ENCODE data around the gene GDPD5.

Gene GDPD5

DNA sequence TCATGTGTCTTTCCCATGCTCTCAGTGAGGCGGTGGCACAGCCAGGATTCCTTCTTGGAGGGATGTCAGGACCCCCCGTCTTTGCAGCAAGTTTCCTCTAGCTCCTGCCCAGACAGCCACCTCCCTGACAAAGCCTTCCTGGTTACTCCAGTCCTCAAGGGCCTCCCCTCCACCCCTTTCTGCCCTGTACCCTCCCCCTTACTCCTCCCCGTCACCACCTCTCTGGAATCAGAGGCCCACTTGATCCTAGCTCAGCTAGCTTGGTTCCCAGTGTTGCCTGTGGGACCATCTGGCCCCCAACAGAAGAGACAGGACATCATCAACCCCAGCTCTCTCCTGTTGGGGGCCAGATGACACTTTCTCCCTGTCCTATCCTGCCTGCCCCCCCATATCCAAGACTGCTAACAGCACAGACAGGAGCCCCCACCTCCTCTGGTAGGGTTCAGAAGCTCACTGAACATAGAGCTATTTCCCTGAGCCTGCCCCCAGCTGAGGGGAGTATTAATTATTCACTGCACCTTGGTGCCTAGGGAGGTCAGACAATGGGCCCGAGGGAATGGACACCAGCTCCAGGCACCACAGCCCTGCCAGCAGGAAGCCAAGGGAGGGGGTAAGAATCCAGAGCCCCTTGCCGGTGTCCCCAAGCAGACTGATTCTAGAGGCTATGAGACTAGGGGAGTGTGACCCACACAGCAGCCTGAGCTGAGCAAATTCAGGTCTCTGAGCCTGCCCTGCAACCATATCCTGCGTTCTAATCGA lies 3.3 kb downstream of the GDPD5 start:
- no peak for DNase-seq
- intact Hi-C loops (cut with DNase I) = no loop called here

DNA sequence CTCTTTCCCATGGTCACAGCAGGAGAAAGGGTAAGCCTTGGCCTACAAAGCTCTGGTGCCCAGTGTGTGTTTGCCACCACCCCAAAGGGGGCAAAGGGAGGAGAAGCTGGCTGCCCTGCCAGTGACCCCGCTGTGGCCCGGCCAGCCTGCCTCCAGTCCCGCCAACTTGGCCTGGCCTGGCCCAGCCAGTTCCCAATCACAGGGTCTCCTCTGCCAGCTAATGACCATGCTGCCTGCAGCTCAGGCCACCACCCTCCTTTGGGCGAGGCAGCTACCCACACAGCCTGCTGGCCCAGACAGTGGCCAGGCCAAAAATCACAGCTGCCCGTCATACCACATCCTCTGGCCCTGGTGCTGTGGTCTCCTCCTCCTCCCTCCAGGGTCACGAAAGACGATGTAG lies 5.1 kb downstream of the GDPD5 start:
- DNase-seq = peak in 14 of 42 donors; percentile 7 to 62 (median 36)
- intact Hi-C loops (cut with DNase I) = no loop called here

DNA sequence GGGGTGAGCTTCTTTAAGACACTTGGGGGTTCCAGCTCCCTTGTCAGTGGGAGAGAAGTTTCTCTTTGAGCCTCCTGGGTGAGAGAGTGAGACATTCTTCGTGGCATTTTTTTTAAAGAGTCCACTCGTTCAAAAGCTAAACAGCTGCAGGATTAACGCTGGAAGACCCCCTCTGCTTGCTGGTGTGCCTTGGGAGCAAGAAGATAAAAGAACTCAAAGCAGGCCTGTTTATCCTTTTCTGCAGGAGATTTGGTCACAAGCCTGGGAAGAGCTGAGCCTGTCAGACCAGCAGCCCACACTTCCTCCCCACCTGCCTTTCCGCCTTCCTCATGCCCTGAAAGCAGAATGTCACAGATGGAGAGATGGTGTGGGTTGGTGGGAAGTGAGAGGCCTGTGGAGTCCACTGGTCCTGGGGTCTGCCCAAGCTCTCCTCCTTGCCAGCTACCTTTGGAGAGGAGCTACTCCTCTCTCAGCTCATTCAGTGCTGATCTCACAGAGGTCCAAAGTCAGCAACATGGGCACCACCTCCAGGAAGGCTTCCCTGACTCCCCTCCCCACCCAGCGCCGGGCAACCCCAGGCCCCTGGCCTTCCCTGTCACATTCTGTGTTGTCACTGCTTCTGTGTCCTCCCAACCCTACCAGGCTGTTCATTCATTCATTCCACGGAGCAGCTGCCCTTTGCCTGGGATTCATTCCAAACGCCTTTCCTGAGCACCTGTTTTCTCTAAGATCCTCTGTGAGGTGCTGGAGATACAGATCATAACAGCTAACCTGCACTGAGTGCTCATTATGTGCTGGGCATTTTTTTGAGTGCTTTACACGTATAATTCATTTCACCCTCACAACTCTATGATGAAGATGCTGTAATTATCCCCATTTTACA lies 6.7 kb downstream of the GDPD5 start:
- no peak for DNase-seq

DNA sequence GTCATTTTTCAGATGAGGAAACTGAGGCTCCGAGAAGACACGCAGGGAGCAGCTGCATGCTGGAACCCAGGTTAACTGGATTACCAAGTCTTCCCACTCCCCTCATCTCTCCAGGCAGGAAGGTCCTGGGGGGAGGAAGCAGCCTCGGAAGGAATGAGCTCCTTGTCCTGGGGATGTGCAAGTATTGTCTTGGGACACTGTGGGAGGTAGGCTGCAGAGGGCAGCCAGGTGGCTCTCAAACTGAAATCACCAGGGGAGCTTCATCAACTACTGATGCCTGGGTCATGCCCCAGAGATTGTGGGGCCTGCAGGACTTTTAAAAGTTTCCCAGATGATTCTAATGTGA lies 7.6 kb downstream of the GDPD5 start:
- intact Hi-C loops (cut with DNase I) = no loop called here
- DNase-seq = no peak

More for the DNA sequence above, 6.7 kb downstream of the GDPD5 start:
- intact Hi-C loops (cut with DNase I) = no loop called here

DNA sequence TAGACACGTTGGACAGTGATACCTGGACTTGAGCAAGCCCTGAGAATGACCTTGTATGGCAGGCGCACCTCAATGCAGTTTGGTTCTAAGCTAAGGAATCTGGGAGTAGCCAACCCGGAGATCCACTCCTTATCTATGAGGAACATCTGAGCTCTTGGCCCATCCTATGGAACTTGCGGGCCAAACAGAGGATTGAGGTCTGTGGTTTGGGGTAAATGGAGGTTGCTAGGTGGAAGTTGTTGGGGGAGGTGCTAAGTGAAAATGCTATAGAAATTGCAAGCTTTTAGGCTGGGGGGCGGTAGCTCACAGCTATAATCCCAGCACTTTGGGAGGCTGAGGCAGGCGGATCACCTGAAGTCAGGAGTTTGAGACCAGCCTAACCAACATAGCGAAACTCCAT lies 8.9 kb downstream of the GDPD5 start:
- intact Hi-C loops (cut with DNase I) = no loop called here

DNA sequence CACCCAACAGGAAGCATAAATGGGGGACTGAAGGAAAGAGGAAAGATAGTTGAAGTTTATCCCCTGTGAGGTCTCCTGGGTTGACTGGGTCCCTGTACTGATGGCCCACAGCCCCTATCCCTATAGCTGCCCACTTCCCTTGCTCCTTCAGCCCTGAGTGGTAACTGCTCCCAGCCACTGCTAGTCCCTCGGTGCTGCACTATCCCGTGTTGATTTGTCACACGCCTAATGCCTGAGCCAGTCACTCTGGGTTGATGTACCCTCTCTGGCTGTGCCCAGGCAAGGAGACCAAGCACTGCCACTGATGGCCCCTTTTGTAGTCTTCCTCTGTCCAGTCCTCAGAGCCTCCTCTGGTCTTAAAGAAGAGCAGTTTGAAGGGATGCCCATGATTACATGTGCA lies 9.6 kb downstream of the GDPD5 start:
- intact Hi-C loops (cut with DNase I) = no loop called here
- no peak for DNase-seq

More for the DNA sequence above, 8.9 kb downstream of the GDPD5 start:
- DNase-seq = no peak

DNA sequence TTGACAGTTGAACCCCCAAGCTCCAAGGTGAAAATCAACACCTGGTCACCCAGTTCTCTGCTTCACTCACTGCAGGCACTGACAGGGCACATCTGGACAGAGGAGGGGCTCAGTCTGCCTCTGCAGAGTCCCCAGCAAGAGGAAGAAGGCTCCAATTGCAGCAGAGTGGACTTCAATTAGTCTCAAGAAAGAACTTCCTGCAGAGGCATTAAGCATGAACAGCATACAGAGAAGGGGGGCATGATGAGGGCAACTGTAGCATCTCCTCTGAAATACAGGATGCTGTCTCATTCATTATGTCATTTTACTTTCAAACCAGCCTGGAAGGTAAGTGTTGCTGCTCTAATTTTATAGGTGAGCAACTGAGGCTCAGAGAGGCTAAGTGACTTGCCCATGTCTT lies 11.1 kb downstream of the GDPD5 start:
- no peak for DNase-seq
- intact Hi-C loops (cut with DNase I) = no loop called here

DNA sequence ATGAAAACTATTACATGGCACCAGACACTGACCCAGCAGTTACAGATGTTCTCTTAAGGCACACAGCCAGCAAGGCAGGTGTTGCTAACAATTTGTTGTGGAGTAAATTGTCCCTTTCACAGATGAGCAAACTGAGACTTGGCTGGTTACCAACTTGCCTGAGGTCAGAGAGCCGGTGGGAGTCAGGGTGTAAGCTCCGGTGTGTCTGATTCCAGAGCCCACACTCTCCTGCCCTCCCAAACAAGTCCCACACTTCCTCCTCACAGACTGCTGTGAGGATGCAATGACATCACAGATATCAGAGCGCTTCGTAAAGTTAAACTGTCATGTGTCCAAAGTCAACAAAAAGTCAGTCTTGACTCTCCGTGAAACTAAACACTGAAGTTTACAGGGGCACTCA lies 12.5 kb downstream of the GDPD5 start:
- no peak for DNase-seq
- intact Hi-C loops (cut with DNase I) = no loop called here

DNA sequence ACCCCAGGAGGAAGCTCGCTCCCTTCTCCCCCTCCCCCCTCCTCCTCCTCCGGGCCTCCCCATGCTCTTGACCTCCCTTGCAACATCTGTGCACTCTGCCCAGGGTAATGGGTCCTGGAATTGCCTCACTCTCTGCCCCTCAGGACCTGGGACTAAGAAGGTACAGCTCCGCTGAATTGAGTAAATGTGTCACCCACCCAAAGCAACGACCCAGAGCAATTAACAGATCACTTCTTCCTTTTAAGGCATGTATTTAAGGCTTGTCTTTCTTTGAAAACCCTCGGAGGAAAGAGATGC lies 15.1 kb downstream of the GDPD5 start:
- intact Hi-C loops (cut with DNase I) = no loop called here
- no peak for DNase-seq

DNA sequence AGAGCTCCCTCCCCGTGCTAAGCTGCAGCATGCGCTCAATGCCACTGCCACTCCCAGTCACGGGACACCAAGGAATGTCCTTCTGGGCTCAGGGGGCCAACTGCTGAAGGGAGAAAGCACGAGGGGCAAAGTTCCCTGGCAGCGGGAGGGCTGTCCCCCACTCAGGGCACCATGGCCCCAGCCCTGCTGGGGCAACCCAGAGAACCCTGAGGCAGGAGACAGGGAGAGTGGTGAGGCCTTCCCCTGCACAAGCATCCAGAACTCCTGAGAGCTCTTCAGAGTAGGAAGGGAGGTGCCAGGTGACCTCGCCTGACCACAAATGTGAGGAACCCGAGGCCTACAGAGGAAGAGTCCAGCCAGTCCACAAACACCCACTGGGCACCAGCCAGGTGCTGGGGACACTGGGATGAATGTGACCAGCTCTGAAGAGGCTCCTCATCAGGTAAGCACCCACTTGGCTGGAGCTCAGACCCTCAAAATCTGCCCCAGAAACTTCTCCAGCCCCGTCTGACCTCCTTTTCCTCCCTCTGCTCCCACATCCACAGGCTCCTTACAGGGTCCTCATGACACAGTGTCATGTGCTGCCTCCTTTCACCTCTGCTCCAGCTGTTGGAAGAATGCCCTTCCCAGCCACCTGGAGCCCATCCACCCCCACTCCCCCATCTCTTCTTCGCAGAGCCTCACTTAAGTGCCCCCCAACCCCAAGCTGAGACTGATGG lies 15.6 kb downstream of the GDPD5 start:
- DNase-seq = no peak
- intact Hi-C loops (cut with DNase I) = no loop called here

DNA sequence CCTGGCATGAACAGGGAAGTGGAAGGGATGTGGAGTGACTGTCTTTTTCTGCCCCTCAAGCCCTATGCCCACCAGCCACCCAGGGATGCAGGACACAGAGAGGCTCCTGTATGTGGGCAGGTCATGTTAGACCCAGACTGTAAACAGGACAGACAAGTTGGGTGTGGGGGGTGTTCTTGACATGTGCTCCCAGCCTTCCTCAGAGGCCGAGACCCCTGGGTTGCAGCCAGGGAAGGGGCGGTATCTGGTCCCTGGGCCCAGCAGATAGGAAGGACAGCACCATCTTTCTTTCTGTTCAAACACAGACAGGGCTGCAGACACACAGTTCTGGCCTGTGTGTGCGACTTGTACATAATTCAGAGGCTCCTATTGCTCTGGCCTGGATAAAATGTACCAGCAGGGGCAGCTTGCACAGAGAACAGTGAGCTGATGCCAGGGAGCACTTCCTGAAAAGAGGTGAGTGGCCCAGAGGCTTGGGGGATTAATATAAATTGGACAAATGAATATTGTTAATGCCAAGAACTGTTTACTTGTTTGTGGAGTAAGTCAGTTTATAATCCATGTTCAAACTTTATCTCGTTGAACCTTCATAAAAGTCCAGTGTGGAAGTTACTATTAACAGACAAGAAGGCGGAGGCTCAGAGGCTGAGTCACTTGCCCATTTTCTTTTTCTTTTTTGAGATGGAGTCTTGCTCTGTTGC lies 16.6 kb downstream of the GDPD5 start:
- intact Hi-C loops (cut with DNase I) = no loop called here
- no peak for DNase-seq

DNA sequence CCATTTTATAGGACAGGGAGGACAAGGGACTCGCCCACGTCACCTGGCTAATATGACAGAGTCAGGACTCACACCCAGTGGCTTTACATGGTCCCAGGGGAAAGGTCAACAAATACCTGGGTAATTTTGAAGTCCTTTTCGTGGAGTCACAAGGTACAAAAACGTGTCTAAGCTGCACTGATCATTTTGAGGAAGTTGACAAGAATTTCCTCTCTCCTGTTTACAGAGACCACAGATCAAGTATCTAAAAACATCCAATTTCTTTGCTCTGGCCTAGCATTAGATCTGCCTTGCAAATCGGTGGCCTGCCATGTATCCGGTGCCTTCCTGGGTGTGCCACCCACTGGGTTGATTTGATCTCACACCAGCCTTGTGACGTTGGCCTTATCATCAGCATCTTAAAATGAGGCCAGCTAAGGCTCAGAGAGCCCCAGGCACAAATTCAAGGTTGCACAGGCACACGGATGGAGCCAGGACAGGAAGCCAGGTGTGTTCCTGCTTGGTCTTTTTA lies 17.6 kb downstream of the GDPD5 start:
- DNase-seq = no peak
- intact Hi-C loops (cut with DNase I) = no loop called here

DNA sequence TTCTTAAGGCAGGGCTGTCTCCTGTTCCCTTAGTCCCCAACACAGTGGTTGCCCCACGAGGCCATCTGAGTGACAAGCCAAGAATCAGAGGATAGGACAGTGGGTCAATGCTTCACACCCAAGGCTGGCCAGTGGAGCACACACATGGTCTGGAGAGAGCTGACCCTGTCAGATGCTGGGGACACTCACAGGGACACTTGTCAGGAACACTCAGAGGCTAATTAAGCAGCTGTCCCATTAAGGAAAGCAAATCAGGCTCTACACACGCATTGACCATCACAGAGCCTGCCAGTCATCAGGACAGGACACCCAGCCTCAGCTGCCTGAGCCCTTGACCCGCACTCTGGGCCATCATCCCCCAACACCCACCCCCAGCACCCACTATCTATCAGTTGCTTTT lies 18.2 kb downstream of the GDPD5 start:
- DNase-seq = no peak
- intact Hi-C loops (cut with DNase I) = no loop called here

DNA sequence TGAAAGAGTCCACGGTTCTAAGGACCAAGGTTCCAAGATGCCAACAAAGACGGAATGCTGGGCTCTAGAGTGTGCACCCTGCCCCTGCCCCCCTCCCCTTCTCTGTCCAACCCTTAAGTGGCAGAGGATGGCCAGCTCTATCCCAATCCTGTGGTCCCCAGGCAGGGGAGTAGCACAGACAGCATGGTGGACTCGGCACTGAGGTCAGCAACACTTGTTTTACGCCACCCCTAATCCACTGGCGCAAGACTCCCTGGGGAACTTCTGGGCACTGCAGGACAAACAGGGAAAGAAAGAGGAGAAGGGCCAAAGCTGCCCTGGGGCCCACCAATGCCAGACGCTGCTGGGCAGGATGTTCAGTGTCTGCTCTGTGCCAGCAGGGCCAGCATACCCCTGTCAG lies 18.9 kb downstream of the GDPD5 start:
- intact Hi-C loops (cut with DNase I) = no loop called here
- no peak for DNase-seq

DNA sequence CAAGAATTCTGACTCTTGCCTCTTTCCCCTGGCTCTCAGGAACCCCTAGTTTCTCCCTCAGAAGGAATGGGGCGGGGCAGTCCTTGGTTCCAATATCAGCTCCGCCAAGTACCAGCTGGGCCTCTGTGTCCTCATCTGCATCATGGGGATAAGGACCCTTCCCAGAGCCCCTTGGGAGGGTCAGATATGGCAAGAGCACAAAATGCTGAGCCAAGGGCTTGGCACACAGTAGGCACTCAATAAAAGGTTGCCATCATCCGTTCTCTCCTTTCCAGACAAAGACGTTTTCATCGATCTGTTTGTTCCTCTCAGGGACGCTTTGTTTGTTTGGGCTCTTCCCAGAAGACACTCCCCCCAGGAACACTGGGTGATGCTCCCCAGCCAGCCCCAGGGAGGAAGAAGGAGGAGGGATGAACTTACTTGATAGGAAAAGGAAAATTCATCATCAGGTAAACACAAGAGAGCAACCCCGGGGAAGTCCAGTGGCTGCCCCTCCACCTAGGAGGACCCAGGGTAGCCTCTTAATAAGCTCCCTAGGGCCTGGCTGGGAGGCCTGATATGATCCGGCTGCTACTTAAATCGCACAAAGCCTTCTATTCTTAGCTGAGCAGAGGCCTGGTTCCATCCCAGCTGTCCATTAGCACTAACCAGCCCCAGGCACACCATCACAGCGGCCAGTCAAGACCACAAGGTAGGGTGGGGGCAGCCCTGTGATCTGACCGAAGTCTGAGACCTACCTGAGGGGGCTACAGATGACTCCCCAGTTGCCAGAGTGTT lies 19.6 kb downstream of the GDPD5 start:
- intact Hi-C loops (cut with DNase I) = no loop called here
- peak in 7 of 42 donors; percentile 11 to 44 (median 31) for DNase-seq

DNA sequence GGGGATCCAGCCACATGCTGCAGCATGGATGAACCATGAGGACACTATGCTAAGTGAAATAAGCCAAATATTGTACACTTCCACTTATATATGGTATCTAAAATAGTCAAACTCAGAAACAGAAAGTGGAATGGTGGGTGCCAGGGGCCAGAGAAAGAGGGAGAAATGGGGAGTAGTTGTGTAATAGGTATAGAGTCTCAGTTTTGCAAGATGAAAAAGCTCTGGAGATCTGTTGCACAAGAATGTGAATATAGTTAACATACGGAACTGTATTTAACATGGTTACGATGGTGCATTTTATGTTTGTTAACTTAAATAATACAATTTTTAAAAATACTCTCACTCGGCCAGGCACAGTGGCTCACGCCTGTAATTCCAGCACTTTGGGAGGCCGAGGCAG lies 21.2 kb downstream of the GDPD5 start:
- intact Hi-C loops (cut with DNase I) = no loop called here
- DNase-seq = no peak

DNA sequence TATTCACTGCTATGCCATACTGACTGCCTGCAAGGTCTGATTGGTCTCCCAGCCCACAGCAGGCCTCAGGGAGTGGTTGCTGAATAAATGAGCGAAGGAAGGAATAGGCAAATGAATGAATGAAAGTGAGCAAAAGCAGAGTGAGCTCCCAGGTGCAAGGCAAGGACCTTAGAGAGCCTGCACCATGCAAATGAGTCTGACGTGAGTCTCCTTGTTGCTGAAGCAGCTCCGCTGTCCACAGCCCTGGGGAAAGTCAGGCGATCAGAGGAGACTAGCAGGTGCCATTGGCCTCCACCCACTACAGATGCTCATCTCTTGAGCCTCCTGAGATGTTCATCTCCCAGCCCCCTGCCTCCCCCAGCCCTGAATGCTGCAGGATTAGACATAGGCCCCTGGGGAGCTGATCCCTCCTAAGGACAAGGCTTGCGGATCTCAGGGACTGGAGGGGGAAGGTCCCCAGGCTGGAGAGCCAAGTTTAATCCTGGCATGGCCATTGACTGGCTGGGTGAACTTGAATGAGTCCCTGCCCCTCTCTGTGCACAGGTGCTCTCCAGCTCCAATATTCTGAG lies 22.1 kb downstream of the GDPD5 start:
- no peak for DNase-seq
- intact Hi-C loops (cut with DNase I) = no loop called here

DNA sequence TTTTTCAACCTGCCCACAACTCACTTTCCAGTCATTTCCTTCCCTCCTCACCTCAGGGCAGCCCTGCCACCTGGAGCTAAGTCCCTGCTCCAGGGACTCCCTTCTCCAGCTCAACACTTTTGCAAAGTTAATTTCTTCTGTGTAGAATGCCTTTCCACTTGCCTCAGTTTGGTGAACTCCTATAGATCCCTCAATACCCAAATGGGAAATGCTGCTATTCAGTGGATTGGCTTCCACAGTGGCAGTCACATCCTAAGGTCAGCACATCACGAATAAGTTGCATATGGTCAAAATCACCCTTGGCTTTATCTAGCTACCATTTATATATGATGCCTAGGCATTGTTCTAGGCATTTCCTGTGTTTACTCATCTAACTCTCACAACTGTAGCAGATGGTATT lies 23.6 kb downstream of the GDPD5 start:
- intact Hi-C loops (cut with DNase I) = no loop called here
- no peak for DNase-seq

All from head of caudate nucleus (tissue), 42 donors.